Smooth muscle cell (in vitro differentiated cells): Measurements from ENCODE around the gene SLC25A1. TPM values are rescaled to one million over a fixed set of nuclear protein-coding genes. Genes with fewer than 3 reads are reported as not detected.

Experiments used
- DNase-seq: peaks from one replicate; lab custom pipeline; 2025; ENCODE audit not compliant: unreplicated experiment; lab: John Stamatoyannopoulos, UW
- H2AFZ ChIP-seq: fragments of 200-600 bp; sonication (generic); 2 replicates; pipeline ENCODE4 v1.6.0; 2016; ENCODE audit warnings: antibody characterized with exemption, low read depth, mild to moderate bottlenecking
- H3F3A ChIP-seq: fragments of 200-600 bp; sonication (generic); 2 replicates; pipeline ENCODE4 v1.6.0; 2017; ENCODE audit warnings: antibody characterized with exemption, low read depth
- H3K27ac ChIP-seq: fragments of 200-600 bp; sonication (generic); 2 replicates; pipeline ENCODE4 v1.5.1; 2016; ENCODE audit warnings: low read depth, mild to moderate bottlenecking
- H3K27me3 ChIP-seq: fragments of 200-600 bp; sonication (generic); 2 replicates; pipeline ENCODE4 v1.6.1; 2016; ENCODE audit warnings: low read depth, mild to moderate bottlenecking
- H3K36me3 ChIP-seq: fragments of 200-600 bp; sonication (generic); 2 replicates; pipeline ENCODE4 v1.5.1; 2016; ENCODE audit warnings: low read depth
- H3K4me1 ChIP-seq: fragments of 200-600 bp; sonication (generic); 2 replicates; pipeline ENCODE4 v1.5.1; 2016; ENCODE audit warnings: low read depth
- H3K4me2 ChIP-seq: fragments of 200-600 bp; sonication (generic); 2 replicates; pipeline ENCODE4 v1.6.0; 2016; ENCODE audit warnings: mild to moderate bottlenecking
- H3K4me3 ChIP-seq: fragments of 200-600 bp; sonication (generic); 2 replicates; pipeline ENCODE4 v1.5.1; 2016; ENCODE audit warnings: mild to moderate bottlenecking
- H3K79me2 ChIP-seq: fragments of 200-600 bp; sonication (generic); 2 replicates; pipeline ENCODE4 v1.6.0; 2016; ENCODE audit warnings: low read depth, mild to moderate bottlenecking
- H3K9ac ChIP-seq: fragments of 200-600 bp; sonication (generic); 2 replicates; pipeline ENCODE4 v1.6.0; 2016; ENCODE audit warnings: low read depth
- H3K9me3 ChIP-seq: fragments of 200-600 bp; sonication (generic); replicated peaks from 2 replicates; pipeline ENCODE4 v1.5.1; 2016; ENCODE audit warnings: low read depth
- H4K20me1 ChIP-seq: fragments of 200-600 bp; sonication (generic); 2 replicates; pipeline ENCODE4 v1.6.0; 2016; ENCODE audit warnings: low read depth
- CTCF ChIP-seq: fragments of 200-600 bp; sonication (generic); IDR thresholded peaks from 2 replicates; pipeline ENCODE4 v1.5.1; 2017; ENCODE audit warnings: borderline replicate concordance, mild to moderate bottlenecking, antibody characterized with exemption; ENCODE audit not compliant: insufficient read depth, poor library complexity, severe bottlenecking
- WGBS: methylation state at CpG from one replicate; pipeline ENCODE4 v1.1.7; 2016; ENCODE audit warnings: low lambda C conversion rate; 5-methylcytosine and 5-hydroxymethylcytosine counted together
- polyA plus RNA-seq: library from polyadenylated mRNA; unstranded; fragments of >200 nt; fragmentation: Nextera tagmentation; extraction: Ambion mirVana; gene quantifications from 2 replicates; pipeline ENCODE4 v1.2.1, GENCODE V29; 2016
- total RNA-seq: library from RNA; depleted of rRNA; stranded (reverse); fragments of >200 nt; gene quantifications from 2 replicates; pipeline ENCODE4 v1.2.3, GENCODE V29; 2014

Gene SLC25A1
- total and polyA plus RNA-seq, 2 experiments from 2014 or later, result 56.5 to 204 TPM

GRCh38 chr22:19201869-19202798, 23.6 kb upstream of the SLC25A1 start:
- no peak for TF ChIP-seq CTCF
- H2AFZ ChIP-seq, result no peak overlapping the region
- H3K4me3 ChIP-seq, result no peak overlapping the region
- H4K20me1 ChIP-seq, result no peaks in the 10 kb centered on the region
- no peaks in the 10 kb centered on the region for H3K9me3 ChIP-seq
- H3F3A ChIP-seq, result no peaks in the 10 kb centered on the region
- DNase-seq, result no peak
- H3K36me3 ChIP-seq, result no peaks in the 10 kb centered on the region
- H3K4me1 ChIP-seq, result no peaks in the 10 kb centered on the region
- H3K4me2 ChIP-seq, result no peak overlapping the region
- H3K9ac ChIP-seq, result no peak overlapping the region
- WGBS, result 96% methylated on average over 8 of the region's 18 CpGs
- H3K27ac ChIP-seq, result no peak overlapping the region
- H3K27me3 ChIP-seq, result no peaks in the 10 kb centered on the region
- H3K79me2 ChIP-seq, result no peaks in the 10 kb centered on the region

GRCh38 chr22:19201130-19201868, 22.8 kb upstream of the SLC25A1 start:
- Histone ChIP-seq H3K4me1 (no peaks in the 10 kb centered on the region), H3K79me2 (no peaks in the 10 kb centered on the region), H3K9me3 (no peaks in the 10 kb centered on the region), H3K36me3 (no peaks in the 10 kb centered on the region), H3K27ac (no peak overlapping the region), H3K27me3 (no peaks in the 10 kb centered on the region), H3K4me2 (no peak overlapping the region), H3F3A (no peaks in the 10 kb centered on the region), H3K9ac (no peak overlapping the region), H4K20me1 (no peaks in the 10 kb centered on the region), H3K4me3 (no peak overlapping the region), H2AFZ (no peak overlapping the region)
- WGBS, result 95% methylated on average over 23 of the region's 23 CpGs
- DNase-seq, result no peak
- no peak for TF ChIP-seq CTCF

GRCh38 chr22:19199479-19199878, 20.9 kb upstream of the SLC25A1 start:
- 95% methylated on average over 8 of the region's 8 CpGs for WGBS
- Histone ChIP-seq H3K9me3 (no peaks in the 10 kb centered on the region), H3K4me1 (no peaks in the 10 kb centered on the region), H3K36me3 (no peaks in the 10 kb centered on the region), H3K4me2 (no peak overlapping the region), H2AFZ (no peak overlapping the region), H3K9ac (no peak overlapping the region), H3K79me2 (no peaks in the 10 kb centered on the region), H3K27me3 (no peaks in the 10 kb centered on the region), H3K27ac (no peak overlapping the region), H4K20me1 (no peaks in the 10 kb centered on the region), H3K4me3 (no peak overlapping the region), H3F3A (no peaks in the 10 kb centered on the region)
- TF ChIP-seq CTCF, result no peak
- no peak for DNase-seq
